GM18909 (cell line): ENCODE data around the gene CCDC179.

ENCODE experiments used
- ATAC-seq: cut with Tn5 transposase; IDR thresholded peaks from one replicate; pipeline ENCODE4 v1.9.1; 2021; ENCODE audit warnings: mild to moderate bottlenecking; ENCODE audit not compliant: unreplicated experiment, poor library complexity

Gene CCDC179

DNA sequence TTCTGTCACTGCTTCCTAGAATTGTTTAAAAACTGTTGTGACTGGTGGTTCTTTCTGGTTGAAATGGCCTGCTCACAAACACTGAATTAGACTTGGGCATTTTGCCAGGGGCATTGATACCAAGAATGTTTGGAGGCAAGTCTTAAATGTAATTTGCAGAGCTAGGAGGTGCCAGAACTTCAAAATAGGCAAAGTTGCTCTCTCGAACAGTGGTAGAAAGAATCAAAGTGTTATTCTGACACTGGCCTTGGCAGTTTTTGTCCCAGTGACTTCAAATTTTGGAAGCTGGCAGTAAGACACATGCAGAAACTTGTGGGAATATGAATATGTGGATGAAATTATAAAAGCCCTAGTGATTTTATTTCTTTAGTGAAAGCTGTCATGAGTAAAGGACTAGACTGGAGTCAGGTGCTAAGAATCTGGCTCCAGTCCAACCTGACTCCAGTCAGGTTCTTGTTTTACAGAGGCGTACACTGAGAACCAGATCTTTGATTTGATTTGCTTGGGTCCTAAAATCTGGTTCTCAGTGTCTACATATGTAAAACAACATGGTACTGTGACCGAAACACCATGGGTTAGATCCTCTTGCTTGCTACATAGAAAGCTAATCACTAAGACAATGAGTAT is 51.6 kb downstream of the CCDC179 start:
- ATAC-seq: peak; percentile 35

DNA sequence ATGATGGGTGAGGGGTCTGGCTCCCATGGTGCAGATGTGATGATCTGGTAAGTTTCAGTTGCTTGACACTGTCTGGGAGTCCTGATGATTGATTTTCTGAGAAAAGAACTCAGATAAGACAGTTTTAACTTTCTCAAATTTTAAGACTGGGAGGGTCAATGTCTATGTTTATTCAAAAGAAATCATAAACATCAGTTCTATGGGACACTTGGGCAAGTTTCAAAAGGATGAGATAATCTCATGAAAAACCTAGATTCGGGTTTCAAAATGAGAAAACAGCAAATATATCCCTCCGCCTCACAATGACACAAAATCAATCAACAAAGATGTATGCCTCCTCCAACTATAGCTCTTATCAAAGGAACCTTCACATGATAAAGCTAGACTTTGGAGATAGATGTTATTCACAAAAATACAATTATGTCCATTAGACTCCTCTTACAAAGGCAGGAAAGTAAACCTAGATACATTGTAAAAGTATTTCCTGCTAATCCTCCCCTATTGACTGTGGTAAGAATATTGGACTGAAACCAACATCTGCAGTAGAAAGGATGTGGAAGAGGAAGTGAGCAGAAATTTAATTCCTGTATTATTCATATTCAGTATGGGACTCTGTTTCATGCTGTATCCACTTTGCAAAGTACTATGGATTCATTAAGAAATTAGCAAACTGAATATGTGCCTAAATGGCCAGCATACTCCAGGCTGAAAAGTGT is 52.3 kb downstream of the CCDC179 start:
- ATAC-seq: peak; percentile 96

DNA sequence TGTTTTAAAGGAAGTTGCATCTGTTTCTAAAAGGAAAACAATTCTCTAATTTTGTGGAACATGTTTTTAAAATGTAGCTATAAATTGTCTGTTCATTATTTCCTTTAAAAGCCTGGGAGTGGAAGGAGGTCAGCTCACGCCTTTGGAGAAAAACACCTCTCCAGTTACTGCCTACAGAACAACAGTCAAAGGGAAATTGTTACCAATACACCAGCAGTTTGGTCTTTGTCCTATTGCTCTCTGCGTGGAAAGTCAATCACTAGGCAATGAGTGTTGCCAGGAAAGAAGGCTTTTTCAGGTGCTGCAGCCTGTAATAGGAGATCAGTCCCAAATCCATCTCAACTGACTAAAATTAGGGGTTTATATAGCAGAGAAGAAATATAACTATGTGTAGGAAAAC is 52.9 kb downstream of the CCDC179 start:
- no peak for ATAC-seq

DNA sequence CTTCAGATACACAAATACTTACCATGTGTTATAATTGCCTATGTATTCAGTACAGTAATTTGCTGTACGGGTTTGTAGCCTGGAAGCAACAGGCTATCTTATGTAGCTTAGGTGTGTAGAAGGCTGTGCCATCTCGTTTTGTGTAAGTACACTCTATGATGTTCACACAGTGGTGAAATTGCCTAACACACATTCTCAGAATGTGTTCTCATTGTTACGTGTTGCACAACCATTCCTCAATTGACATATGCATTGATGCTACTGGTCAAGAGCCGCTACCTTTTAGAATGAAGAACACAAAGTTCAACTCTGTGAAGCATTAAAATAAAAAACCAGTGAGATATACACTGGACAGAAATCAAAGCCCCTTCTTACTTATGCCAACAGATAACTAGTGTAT is 57.4 kb downstream of the CCDC179 start:
- no peak for ATAC-seq

DNA sequence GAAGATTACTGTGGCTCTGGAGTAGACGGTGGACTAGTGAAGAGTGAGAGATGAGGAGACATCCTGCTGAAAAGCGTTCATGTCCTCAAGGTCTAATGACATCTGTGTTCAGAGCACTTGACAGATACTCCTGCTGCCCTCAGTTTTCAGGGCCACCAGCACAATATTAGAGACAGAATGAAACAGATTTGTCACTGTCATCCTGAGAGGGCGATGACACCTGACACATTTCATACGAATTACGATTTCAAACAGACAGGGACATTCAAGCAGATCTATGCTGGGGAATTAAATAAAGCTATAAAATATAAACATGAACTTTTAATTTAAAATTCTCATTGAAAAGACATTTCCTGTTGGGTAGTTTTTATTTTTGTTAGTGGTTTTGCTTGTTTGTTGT is 59.8 kb downstream of the CCDC179 start:
- no peak for ATAC-seq

DNA sequence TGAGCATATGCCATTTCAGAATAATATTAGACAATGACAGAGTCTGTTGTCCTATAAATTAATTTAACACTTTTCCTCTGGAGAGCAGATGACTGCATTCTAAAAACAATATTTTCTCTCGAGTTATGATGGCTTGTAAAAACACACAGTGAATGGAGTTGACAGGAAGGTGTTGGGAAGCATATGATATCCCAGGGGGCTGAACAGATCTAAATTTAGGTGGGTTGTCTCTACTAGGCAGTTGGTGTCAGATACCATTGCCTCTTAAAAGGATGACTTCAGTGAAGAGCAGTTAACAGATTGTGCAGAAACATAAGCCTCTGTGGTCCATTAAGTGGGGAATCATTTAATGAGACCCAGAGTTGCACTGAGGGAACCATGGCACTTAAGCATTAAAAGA is 61.4 kb downstream of the CCDC179 start:
- ATAC-seq: no peak

DNA sequence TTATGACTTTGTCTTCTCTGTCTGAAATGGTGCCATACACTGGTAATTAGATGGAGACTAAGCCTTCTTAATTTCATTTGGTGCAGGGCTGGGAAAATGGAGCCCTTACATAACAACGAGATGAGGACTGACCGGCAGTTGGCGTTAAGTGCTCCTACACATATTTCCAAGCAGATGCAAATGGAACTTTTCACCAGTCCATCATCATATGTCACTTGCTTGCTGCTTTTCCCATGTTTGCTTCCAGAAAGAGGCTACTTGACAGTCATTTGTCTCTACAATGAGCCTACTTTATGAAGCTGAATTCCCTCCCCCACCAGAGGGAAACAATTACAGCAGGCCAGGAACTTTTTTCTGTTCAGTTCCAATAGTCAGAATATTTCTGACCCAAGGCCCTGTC is 63.2 kb downstream of the CCDC179 start:
- no peak for ATAC-seq
